Activated naive CD4-positive, alpha-beta T cell treated with anti-CD3 and anti-CD28 coated beads, Interleukin-2, amount 10 ng/mL, durations not matched to agents 7 days and 5 days (primary cell): ENCODE results near the gene ADGRL2.
"Not testable (repeated sequence)": the region's sequence is repeated elsewhere in the genome, so short reads cannot be mapped to it uniquely, and the experiment has no call there.

ENCODE experiments used
- CTCF ChIA-PET: fragments of 350-600 bp; sonication (Branson Sonifier 250); formaldehyde crosslinking; loops from one replicate; lab custom pipeline; 2021; ENCODE audit warnings: antibody characterized with exemption; lab: Charles Lee
- DNase-seq: peaks from one replicate; pipeline ENCODE4 v3.0.0-alpha.2; 2020
- H3K27ac Mint-ChIP-seq: one replicate; pipeline ENCODE4 v1.8.0; 2021; ENCODE audit warnings: mild to moderate bottlenecking, moderate library complexity, mixed read lengths
- H3K27me3 Mint-ChIP-seq: one replicate; pipeline ENCODE4 v1.8.0; 2021; ENCODE audit warnings: mild to moderate bottlenecking, mixed read lengths
- H3K36me3 Mint-ChIP-seq: one replicate; pipeline ENCODE4 v1.8.0; 2021; ENCODE audit warnings: mixed read lengths
- H3K4me1 Mint-ChIP-seq: one replicate; pipeline ENCODE4 v1.8.0; 2021; ENCODE audit warnings: mixed read lengths
- H3K4me3 Mint-ChIP-seq: one replicate; pipeline ENCODE4 v1.8.0; 2021; ENCODE audit warnings: mild to moderate bottlenecking, moderate library complexity, mixed read lengths
- H3K9me3 Mint-ChIP-seq: one replicate; pipeline ENCODE4 v1.8.0; 2021; ENCODE audit warnings: mixed read lengths

Gene ADGRL2

GRCh38 chr1:81885291-81885690 lies 84.6 kb downstream of the ADGRL2 start:
- Mint-ChIP-seq H3K4me1 (no peaks in the 10 kb centered on the region), H3K4me3 (no peak overlapping the region), H3K9me3 (peaks cover 2% of the 10 kb centered on the region), H3K27ac (no peak overlapping the region), H3K27me3 (no peaks in the 10 kb centered on the region), H3K36me3 (no peaks in the 10 kb centered on the region)
- CTCF ChIA-PET: no interaction called here
- DNase-seq: no peak

GRCh38 chr1:81886292-81886691 lies 85.6 kb downstream of the ADGRL2 start:
- H3K4me1 Mint-ChIP-seq, H3K4me3 Mint-ChIP-seq, H3K27me3 Mint-ChIP-seq, H3K9me3 Mint-ChIP-seq, H3K36me3 Mint-ChIP-seq, H3K27ac Mint-ChIP-seq, CTCF ChIA-PET, DNase-seq: not testable (repeated sequence)

GRCh38 chr1:81887421-81888144 lies 86.8 kb downstream of the ADGRL2 start:
- Mint-ChIP-seq H3K9me3 (no peaks in the 10 kb centered on the region), H3K4me3 (no peak overlapping the region), H3K36me3 (no peaks in the 10 kb centered on the region), H3K27me3 (no peaks in the 10 kb centered on the region), H3K27ac (no peak overlapping the region), H3K4me1 (no peaks in the 10 kb centered on the region)
- CTCF ChIA-PET: no interaction called here
- DNase-seq: no peak

DNA sequence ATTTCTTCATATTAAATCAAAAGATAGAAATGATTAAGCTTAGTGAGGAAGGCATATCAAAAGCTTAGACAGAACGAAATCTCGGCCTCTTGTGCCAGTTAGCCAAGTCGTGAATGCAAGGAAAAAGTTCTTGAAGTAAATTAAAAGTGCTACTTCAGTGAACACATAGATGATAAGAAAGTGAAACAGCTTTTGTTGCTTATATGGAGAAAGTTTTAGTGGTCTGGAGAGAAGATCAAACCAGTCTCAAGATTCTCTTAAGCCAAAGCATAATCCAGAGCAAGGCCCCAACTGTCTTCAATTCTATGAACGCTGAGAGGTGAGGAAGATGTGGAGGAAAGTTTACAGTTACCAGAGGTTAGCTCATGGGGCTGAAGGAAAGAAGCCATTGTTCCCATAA lies 88.4 kb downstream of the ADGRL2 start:
- no peaks in the 10 kb centered on the region for H3K27me3 Mint-ChIP-seq
- CTCF ChIA-PET: no interaction called here
- H3K4me3 Mint-ChIP-seq: no peak overlapping the region
- H3K36me3 Mint-ChIP-seq: no peaks in the 10 kb centered on the region
- H3K27ac Mint-ChIP-seq: no peak overlapping the region
- no peak for DNase-seq
- no peaks in the 10 kb centered on the region for H3K9me3 Mint-ChIP-seq
- H3K4me1 Mint-ChIP-seq: no peaks in the 10 kb centered on the region

DNA sequence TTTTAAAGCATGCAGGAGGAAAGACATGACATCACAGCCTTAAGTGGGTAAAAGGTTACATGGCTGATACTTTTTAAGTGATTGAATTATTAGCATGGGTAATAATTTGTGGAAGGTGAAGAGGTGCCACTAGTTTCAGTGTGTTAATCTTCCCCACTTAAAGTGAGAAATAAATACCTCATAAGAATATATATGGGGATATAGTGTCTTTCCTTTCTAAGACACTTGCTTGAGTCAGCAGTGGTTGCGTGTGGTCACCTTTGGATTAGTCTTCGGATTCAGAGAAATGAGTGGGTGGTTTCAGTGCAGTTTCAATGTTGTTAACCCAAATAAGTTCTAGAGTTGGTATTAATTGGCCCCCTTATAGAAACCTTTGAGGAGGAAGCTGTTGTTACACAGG lies 94.1 kb downstream of the ADGRL2 start:
- peaks cover 2% of the 10 kb centered on the region for H3K9me3 Mint-ChIP-seq
- CTCF ChIA-PET: no interaction called here
- no peak overlapping the region for H3K4me3 Mint-ChIP-seq
- no peaks in the 10 kb centered on the region for H3K27me3 Mint-ChIP-seq
- no peak overlapping the region for H3K27ac Mint-ChIP-seq
- H3K4me1 Mint-ChIP-seq: no peaks in the 10 kb centered on the region
- DNase-seq: no peak
- no peaks in the 10 kb centered on the region for H3K36me3 Mint-ChIP-seq

- Mint-ChIP-seq H3K36me3 (no peaks in the 10 kb centered on the region), H3K4me1 (no peaks in the 10 kb centered on the region), H3K27me3 (no peaks in the 10 kb centered on the region), H3K4me3 (no peak overlapping the region), H3K27ac (no peak overlapping the region), H3K9me3 (peaks cover 2% of the 10 kb centered on the region)
- CTCF ChIA-PET: no interaction called here
- DNase-seq: no peak
Observed at GRCh38 chr1:81899214-81899821, 98.6 kb downstream of the ADGRL2 start.

- H3K9me3 Mint-ChIP-seq: no peaks in the 10 kb centered on the region
Observed at GRCh38 chr1:81907575-81907974, 106.8 kb downstream of the ADGRL2 start.

GRCh38 chr1:81912383-81912782 lies 111.6 kb downstream of the ADGRL2 start:
- no peaks in the 10 kb centered on the region for H3K9me3 Mint-ChIP-seq
- no peaks in the 10 kb centered on the region for H3K4me1 Mint-ChIP-seq
- no peaks in the 10 kb centered on the region for H3K36me3 Mint-ChIP-seq
- no peak overlapping the region for H3K27ac Mint-ChIP-seq
- H3K4me3 Mint-ChIP-seq: no peak overlapping the region
- DNase-seq: no peak
- no peaks in the 10 kb centered on the region for H3K27me3 Mint-ChIP-seq
- CTCF ChIA-PET: no interaction called here

More at GRCh38 chr1:81907575-81907974, 106.8 kb downstream of the ADGRL2 start:
- no peak for DNase-seq
- CTCF ChIA-PET: no interaction called here
- H3K36me3 Mint-ChIP-seq: no peaks in the 10 kb centered on the region
- H3K4me3 Mint-ChIP-seq: no peak overlapping the region
- no peaks in the 10 kb centered on the region for H3K4me1 Mint-ChIP-seq
- H3K27me3 Mint-ChIP-seq: no peaks in the 10 kb centered on the region
- H3K27ac Mint-ChIP-seq: no peak overlapping the region

- CTCF ChIA-PET: no interaction called here
- Mint-ChIP-seq H3K4me3 (no peak overlapping the region), H3K27me3 (no peaks in the 10 kb centered on the region)
Observed at GRCh38 chr1:81915937-81916336, 115.2 kb downstream of the ADGRL2 start.

GRCh38 chr1:81920245-81920740 lies 119.6 kb downstream of the ADGRL2 start:
- CTCF ChIA-PET: no interaction called here
- no peaks in the 10 kb centered on the region for H3K27me3 Mint-ChIP-seq
- no peaks in the 10 kb centered on the region for H3K36me3 Mint-ChIP-seq
- no peaks in the 10 kb centered on the region for H3K4me1 Mint-ChIP-seq
- H3K27ac Mint-ChIP-seq: no peak overlapping the region
- DNase-seq: no peak
- no peak overlapping the region for H3K4me3 Mint-ChIP-seq
- H3K9me3 Mint-ChIP-seq: no peaks in the 10 kb centered on the region

More at GRCh38 chr1:81915937-81916336, 115.2 kb downstream of the ADGRL2 start:
- H3K27ac Mint-ChIP-seq: no peak overlapping the region
- H3K36me3 Mint-ChIP-seq: no peaks in the 10 kb centered on the region
- DNase-seq: no peak
- H3K9me3 Mint-ChIP-seq: no peaks in the 10 kb centered on the region
- no peaks in the 10 kb centered on the region for H3K4me1 Mint-ChIP-seq

DNA sequence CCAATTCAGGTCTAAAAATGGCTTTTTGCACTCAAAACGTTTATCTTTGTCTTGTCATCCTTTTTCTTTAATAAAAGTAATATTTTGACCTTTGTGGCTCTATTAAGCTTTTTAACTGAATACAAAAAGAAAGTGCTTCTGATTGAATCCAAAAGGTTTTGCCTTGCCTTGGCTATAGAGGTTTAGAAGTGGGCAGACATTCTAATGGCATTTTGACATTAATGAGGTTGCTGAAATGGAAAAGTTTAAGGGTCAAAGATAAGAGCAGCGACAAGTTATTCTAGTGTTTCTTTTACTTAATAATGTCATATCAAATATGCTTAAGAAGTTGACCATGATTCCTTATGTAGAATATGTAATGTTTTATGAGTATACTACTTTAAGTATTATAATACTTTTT lies 120.2 kb downstream of the ADGRL2 start:
- Mint-ChIP-seq H3K4me3 (no peak overlapping the region), H3K4me1 (no peaks in the 10 kb centered on the region), H3K36me3 (no peaks in the 10 kb centered on the region), H3K27ac (no peak overlapping the region), H3K27me3 (no peaks in the 10 kb centered on the region), H3K9me3 (no peaks in the 10 kb centered on the region)
- DNase-seq: no peak
- CTCF ChIA-PET: no interaction called here

GRCh38 chr1:81921344-81921743 lies 120.6 kb downstream of the ADGRL2 start:
- Mint-ChIP-seq H3K4me1 (no peaks in the 10 kb centered on the region), H3K4me3 (no peak overlapping the region), H3K27me3 (no peaks in the 10 kb centered on the region), H3K36me3 (no peaks in the 10 kb centered on the region), H3K27ac (no peak overlapping the region), H3K9me3 (no peaks in the 10 kb centered on the region)
- no peak for DNase-seq
- CTCF ChIA-PET: no interaction called here

GRCh38 chr1:81921851-81922462 lies 121.2 kb downstream of the ADGRL2 start:
- no peak overlapping the region for H3K27ac Mint-ChIP-seq
- no peaks in the 10 kb centered on the region for H3K4me1 Mint-ChIP-seq
- H3K9me3 Mint-ChIP-seq: no peaks in the 10 kb centered on the region
- DNase-seq: no peak
- H3K4me3 Mint-ChIP-seq: no peak overlapping the region
- CTCF ChIA-PET: no interaction called here
- no peaks in the 10 kb centered on the region for H3K27me3 Mint-ChIP-seq
- no peaks in the 10 kb centered on the region for H3K36me3 Mint-ChIP-seq

DNA sequence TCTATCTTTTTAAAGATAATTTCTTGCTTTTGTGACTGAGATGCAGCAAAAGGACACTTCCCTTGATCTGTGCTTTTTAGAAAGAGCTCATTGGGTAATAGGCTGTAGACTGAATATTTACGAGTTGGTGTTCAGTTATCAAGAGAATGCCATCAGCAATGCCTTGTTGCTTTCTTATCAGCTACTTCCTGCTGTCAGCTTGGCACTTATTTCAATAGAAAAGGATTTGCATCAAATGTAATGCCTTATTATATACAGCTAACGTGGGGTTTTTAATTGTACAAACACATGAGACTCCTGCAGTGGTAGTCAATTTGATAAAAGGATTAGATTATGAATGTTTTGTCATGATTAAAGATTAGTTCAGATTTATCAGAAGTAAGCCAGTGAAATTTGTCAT lies 122.2 kb downstream of the ADGRL2 start:
- H3K9me3 Mint-ChIP-seq: no peaks in the 10 kb centered on the region
- no peaks in the 10 kb centered on the region for H3K4me1 Mint-ChIP-seq
- no peak for DNase-seq
- H3K27me3 Mint-ChIP-seq: no peaks in the 10 kb centered on the region
- H3K27ac Mint-ChIP-seq: no peak overlapping the region
- CTCF ChIA-PET: no interaction called here
- H3K4me3 Mint-ChIP-seq: no peak overlapping the region
- no peaks in the 10 kb centered on the region for H3K36me3 Mint-ChIP-seq

DNA sequence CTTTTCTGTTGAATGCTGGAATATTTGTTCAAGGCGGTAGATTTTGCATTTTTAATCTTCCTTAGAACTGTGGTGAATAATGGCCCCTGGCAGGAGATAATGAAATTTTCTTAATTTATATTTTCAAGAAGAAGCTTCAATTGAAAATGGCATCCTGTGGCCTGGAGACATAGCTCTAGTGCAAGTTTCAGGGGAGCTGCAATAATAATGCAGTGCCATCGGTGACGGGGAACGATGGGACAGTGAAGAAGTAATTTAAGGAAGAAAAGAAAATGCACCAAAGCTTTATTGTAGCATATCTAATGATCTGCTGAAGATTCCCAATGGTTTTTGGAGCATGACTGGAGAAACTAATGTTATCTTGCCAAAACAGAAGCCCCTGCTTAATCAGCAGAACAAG lies 128.4 kb downstream of the ADGRL2 start:
- no peak overlapping the region for H3K27ac Mint-ChIP-seq
- no peak for DNase-seq
- H3K36me3 Mint-ChIP-seq: no peaks in the 10 kb centered on the region
- CTCF ChIA-PET: no interaction called here
- H3K27me3 Mint-ChIP-seq: no peaks in the 10 kb centered on the region
- no peaks in the 10 kb centered on the region for H3K4me1 Mint-ChIP-seq
- no peaks in the 10 kb centered on the region for H3K9me3 Mint-ChIP-seq
- no peak overlapping the region for H3K4me3 Mint-ChIP-seq
